Adrenal gland (tissue), 12 donors: ENCODE data around the gene GRAMD1A. TPM values are rescaled to one million over a fixed set of nuclear protein-coding genes. Genes with fewer than 3 reads are reported as not detected.

Experiments
- DNase-seq, 7 donors: peaks; one replicate each; pipeline ENCODE4 v3.0.0-alpha.2; 2019 to 2020
- H3K27ac ChIP-seq, 5 donors: fragments of 200-600 bp; sonication (generic) in 4 of 5; 1 replicate in 3 of 5; 2 replicates in 2 of 5; pipeline versions ENCODE4 v1.5.1 to v1.8.0; 2016 to 2020; ENCODE audit warnings: mild to moderate bottlenecking in 1 of 5
- H3K27me3 ChIP-seq: fragments of 200-600 bp; 2 replicates; pipeline ENCODE4 v1.8.0; 2021
- H3K36me3 ChIP-seq, 2 donors: fragments of 200-600 bp; replicated peaks in 1 of 2; 1 replicate in 1 of 2; 2 replicates in 1 of 2; pipeline versions ENCODE4 v1.5.1 to v1.8.0; 2018 to 2022
- H3K4me1 ChIP-seq, 2 donors: fragments of 200-600 bp; replicated peaks in 1 of 2; 1 replicate in 1 of 2; 2 replicates in 1 of 2; pipeline versions ENCODE4 v1.5.1 to v1.8.0; 2018 to 2021
- H3K4me3 ChIP-seq, 4 donors: fragments of 200-600 bp; sonication (generic) in 3 of 4; one replicate each; pipeline ENCODE4 v1.5.1; 2016 to 2018
- H3K9me3 ChIP-seq, 3 donors: fragments of 200-600 bp; sonication (generic) in 1 of 3; replicated peaks in 1 of 3; 1 replicate in 2 of 3; 2 replicates in 1 of 3; pipeline versions ENCODE4 v1.5.1 to v1.8.0; 2016 to 2021
- POLR2A ChIP-seq, 2 donors: fragments of 450-650 bp; IDR thresholded peaks; one replicate each; pipeline ENCODE4 v1.6.1; 2017; ENCODE audit warnings: antibody characterized with exemption in 2 of 2, mild to moderate bottlenecking in 2 of 2, moderate library complexity in 1 of 2
- WGBS, 4 donors: extraction: QIAGEN DNeasy Blood & Tissue Kit in 2 of 4; methylation state at CpG; one replicate each; pipeline versions ENCODE4 v1.1.5 to v1.1.7; 2013 to 2017; 5-methylcytosine and 5-hydroxymethylcytosine counted together
- intact Hi-C, 2 donors: fragments of 100-400 bp; cut with DNase I; formaldehyde crosslinking; loops; one replicate each; pipeline versions ENCODE4 v1.14.1 to v1.15.0; 2022 to 2023
- polyA plus RNA-seq, 3 donors: library from polyadenylated mRNA; stranded (reverse); fragments of 200-250 nt in 2 of 3; fragments of 350-450 nt in 1 of 3; fragmentation: Illumina TruSeq in 1 of 3; extraction: RNeasy Lipid Tissue Mini Kit (QIAGEN cat#74804) in 1 of 3; gene quantifications; one replicate each; pipeline ENCODE4 v1.2.3, GENCODE V29; 2013 to 2014
- total RNA-seq, 9 donors: library from RNA; depleted of rRNA in 4 of 9; stranded (reverse); fragments of >200 nt in 4 of 9; fragments of 120-200 nt in 1 of 9; fragmentation: NEBNext Ultra II Directional in 1 of 9; extraction: Animal tissue kit (Norgen Biotek cat#: 25700) in 1 of 9; gene quantifications; one replicate each; pipeline versions ENCODE4 v1.1.0 to v1.2.4, GENCODE V29; 2013 to 2023
- TF ChIP-seq, protein P1 (sequence below), 6 experiments: fragments of 450-650 bp in 4 of 6; fragments of 200-600 bp in 2 of 6; sonication (generic) in 1 of 6; IDR thresholded peaks; 1 replicate in 5 of 6; 2 replicates in 1 of 6; pipeline versions ENCODE4 v1.5.1 to v1.8.0; 2016 to 2021; ENCODE audit warnings: antibody characterized with exemption in 6 of 6, mild to moderate bottlenecking in 2 of 6, moderate library complexity in 1 of 6
- donor health status: healthy with polysubstance abuse.
- donor health status: Bipolar disorder and iron deficiency.
- donor health status: DM: yes; HTN: yes; CAD: no.
- donor health status: DM: no; HTN: no; CAD: no.
- donor health status: DM: no; HTN: no; CAD: no.
- donor health status: DM: yes; HTN: yes; CAD: no.

GRAMD1A gene
- total and polyA plus RNA-seq, 12 donors, result 31.2 to 125 (median 77.2) TPM

DNA sequence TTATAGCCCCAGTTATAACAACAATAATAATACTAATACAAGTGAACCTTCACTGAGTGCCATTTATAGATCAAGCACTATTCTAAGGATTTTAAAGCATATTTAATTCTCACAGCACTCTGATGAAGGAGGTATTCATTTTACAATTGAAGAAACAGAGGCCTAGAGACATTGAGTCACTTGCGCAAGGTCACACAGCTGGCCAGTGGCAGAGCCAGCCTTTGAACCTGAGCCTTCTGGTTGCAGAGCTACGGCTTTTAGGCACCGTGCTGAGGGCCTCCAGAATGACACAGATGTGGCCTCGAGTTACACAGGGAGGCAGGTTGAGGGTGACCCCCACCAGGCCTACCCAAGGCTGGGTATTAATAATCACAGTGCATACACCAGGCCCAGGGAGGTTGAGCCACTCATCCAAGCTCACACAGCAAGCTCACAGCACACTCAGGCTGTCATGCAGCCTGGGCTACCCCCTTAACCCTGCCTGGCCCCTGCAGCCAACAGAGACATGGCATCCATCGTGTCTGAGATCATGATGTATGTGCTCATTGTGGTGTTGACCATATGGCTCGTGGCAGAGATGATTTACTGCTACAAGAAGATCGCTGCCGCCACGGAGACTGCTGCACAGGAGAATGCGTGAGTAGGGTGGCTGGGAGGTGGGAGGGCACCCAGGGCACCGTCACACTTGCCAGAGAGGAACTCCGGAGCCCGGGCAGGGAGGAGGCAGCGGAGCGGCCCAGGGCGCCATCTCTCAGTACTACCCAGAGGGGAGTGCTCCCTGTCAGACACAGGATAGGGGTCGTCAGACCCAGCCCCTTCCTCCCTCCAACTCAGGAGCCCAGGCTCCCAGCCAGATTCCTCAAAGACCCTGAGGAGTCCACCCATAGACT is 38.7 kb downstream of the GRAMD1A start:
- no peak overlapping the region for H3K4me3 ChIP-seq
- peaks cover 21 to 29% of the 10 kb centered on the region in 2 donors for H3K4me1 ChIP-seq
- TF ChIP-seq, protein P1, sequence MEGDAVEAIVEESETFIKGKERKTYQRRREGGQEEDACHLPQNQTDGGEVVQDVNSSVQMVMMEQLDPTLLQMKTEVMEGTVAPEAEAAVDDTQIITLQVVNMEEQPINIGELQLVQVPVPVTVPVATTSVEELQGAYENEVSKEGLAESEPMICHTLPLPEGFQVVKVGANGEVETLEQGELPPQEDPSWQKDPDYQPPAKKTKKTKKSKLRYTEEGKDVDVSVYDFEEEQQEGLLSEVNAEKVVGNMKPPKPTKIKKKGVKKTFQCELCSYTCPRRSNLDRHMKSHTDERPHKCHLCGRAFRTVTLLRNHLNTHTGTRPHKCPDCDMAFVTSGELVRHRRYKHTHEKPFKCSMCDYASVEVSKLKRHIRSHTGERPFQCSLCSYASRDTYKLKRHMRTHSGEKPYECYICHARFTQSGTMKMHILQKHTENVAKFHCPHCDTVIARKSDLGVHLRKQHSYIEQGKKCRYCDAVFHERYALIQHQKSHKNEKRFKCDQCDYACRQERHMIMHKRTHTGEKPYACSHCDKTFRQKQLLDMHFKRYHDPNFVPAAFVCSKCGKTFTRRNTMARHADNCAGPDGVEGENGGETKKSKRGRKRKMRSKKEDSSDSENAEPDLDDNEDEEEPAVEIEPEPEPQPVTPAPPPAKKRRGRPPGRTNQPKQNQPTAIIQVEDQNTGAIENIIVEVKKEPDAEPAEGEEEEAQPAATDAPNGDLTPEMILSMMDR (IDR thresholded peaks at IDR 0.05), result no peak
- no peak for TF ChIP-seq POLR2A (IDR thresholded peaks at IDR 0.05)
- H3K27me3 ChIP-seq, result no peaks in the 10 kb centered on the region
- peak overlapping the region in 4 of 5 donors; percentile 6 to 66 (median 34) for H3K27ac ChIP-seq
- no peaks in the 10 kb centered on the region for H3K36me3 ChIP-seq
- no peaks in the 10 kb centered on the region for H3K9me3 ChIP-seq
- intact Hi-C loops, result no loop called here
- 46 to 62% (median 57%) methylated on average over 5 to 17 of the region's 17 CpGs for WGBS, 4 donors
- DNase-seq, result peak in 3 of 7 donors; percentile 25 to 43 (median 40)

DNA sequence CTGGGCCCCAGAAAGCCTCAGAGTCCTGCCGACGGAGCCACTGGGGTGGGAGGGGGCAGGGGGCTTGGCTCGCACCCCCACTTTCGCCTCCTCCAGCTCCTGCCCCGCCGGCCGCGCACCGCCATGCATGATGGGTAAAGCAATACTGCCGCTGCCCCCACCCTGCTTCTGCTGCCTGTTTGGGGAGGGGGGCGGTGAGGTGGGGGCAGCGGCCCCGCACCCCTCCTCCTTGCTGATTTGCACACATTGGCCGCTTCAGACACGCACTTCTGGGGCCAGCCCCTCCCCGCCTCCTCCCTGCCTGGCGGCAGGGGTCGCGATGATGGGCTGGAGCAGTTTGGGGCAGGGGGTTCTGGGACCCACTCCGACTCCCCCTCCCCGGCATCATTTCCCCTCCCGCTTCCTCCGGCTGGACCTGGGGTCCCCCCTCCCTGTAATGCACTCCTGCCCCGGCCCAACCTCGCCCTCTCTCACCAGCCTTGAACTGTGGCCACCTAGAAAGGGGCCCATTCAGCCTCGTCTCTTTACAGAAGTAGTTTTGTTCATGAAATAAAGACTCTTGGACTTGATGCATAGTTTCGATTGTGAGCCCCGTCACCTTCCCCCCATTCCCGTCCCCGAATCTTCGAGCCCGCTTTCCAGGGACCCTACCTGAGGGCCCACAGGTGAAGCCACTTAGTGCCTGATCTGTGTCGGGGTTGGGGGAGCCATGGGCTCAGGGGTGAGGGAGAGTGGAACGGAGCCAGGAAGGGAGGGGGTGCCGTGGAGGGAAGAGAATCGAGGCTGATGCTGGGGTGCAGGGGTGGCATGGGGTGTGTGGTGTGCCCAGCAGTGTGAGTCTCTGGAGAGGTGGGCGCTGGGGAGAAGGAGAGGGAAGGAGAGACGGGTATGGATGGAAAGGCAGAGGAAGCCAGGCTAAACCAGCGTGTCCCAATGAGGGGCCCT is 40.0 kb downstream of the GRAMD1A start:
- TF ChIP-seq, protein P1 (IDR thresholded peaks at IDR 0.05), result no peak
- TF ChIP-seq POLR2A (IDR thresholded peaks at IDR 0.05), result no peak
- intact Hi-C loops, result no loop called here
- WGBS, 4 donors, result 35 to 51% (median 44%) methylated on average over 16 to 39 of the region's 39 CpGs
- Histone ChIP-seq H3K4me1 (peaks cover 21 to 29% of the 10 kb centered on the region in 2 donors), H3K9me3 (no peaks in the 10 kb centered on the region), H3K27me3 (no peaks in the 10 kb centered on the region), H3K36me3 (no peaks in the 10 kb centered on the region), H3K4me3 (no peak overlapping the region), H3K27ac (peak overlapping the region in 4 of 5 donors; percentile 17 to 78 (median 51))
- no peak for DNase-seq

DNA sequence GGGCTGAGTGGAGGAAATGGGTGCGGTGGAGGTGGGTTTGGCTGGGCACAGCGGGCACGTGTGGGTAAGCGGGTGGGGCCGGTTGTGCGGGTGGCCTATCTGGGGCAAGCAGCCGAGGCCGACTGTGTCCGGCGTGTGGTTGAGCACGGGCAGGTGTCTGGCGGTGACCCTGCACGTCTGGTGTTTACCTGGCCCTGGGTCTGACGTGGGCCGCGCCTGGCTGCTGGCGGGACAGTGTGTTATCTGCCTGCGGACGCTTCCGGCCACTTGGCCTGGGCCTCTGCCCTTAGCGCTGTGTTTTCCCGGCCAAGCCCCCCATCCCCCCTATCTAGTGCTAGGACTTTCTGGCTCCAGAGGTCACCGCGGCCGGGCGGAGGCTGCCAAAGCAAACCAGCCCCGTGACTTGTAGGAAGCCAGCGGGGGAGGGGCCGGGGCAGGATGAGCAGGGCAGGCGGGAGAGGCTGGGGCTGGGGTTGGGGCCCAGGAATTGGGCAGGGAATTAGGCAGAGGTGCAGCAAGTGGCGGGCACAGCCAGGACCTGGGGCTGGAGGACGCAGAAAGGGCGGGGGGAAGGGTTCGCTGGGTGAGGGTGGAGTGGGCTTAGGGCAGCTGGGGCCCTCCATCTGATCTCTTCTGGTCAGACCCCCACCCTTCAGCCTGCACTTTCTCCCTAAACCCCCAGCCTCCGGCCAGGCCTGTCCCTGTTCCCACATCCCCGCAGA is 40.9 kb downstream of the GRAMD1A start:
- Histone ChIP-seq H3K27me3 (no peaks in the 10 kb centered on the region), H3K36me3 (no peaks in the 10 kb centered on the region), H3K4me3 (no peak overlapping the region), H3K4me1 (peaks cover 21 to 29% of the 10 kb centered on the region in 2 donors), H3K27ac (peak overlapping the region in 4 of 5 donors; percentile 17 to 78 (median 51)), H3K9me3 (no peaks in the 10 kb centered on the region)
- 32 to 40% (median 38%) methylated on average over 21 to 36 of the region's 36 CpGs for WGBS, 4 donors
- DNase-seq, result peak; percentile 72 to 93 (median 91)
- TF ChIP-seq POLR2A (IDR thresholded peaks at IDR 0.05), result peak in 1 of 2 donors; percentile 14
- TF ChIP-seq, protein P1 (IDR thresholded peaks at IDR 0.05), result no peak
- intact Hi-C loops, result no loop called here
